GM19468 (cell line): Measurements from ENCODE around the gene RCOR1.

ENCODE experiments used
- ATAC-seq: cut with Tn5 transposase; IDR thresholded peaks from one replicate; pipeline ENCODE4 v1.9.1; 2021; ENCODE audit warnings: mild to moderate bottlenecking, moderate library complexity, moderate number of reproducible peaks; ENCODE audit not compliant: unreplicated experiment; ENCODE audit errors: extremely low read depth

The RCOR1 gene

GRCh38 chr14:102666635-102667034, 74.2 kb downstream of the RCOR1 start:
- no peak for ATAC-seq

- ATAC-seq: no peak
Observed at GRCh38 chr14:102667703-102668102, 75.3 kb downstream of the RCOR1 start.

GRCh38 chr14:102668291-102668873, 75.9 kb downstream of the RCOR1 start:
- no peak for ATAC-seq

GRCh38 chr14:102671410-102671809, 79.0 kb downstream of the RCOR1 start:
- no peak for ATAC-seq

- no peak for ATAC-seq
Observed at GRCh38 chr14:102672410-102672960, 80.0 kb downstream of the RCOR1 start.

GRCh38 chr14:102675396-102675795, 82.9 kb downstream of the RCOR1 start:
- ATAC-seq: no peak

GRCh38 chr14:102678394-102678793, 85.9 kb downstream of the RCOR1 start:
- ATAC-seq: no peak

- no peak for ATAC-seq
Observed at GRCh38 chr14:102683399-102684297, 91.2 kb downstream of the RCOR1 start.

- no peak for ATAC-seq
Observed at GRCh38 chr14:102684298-102684663, 91.8 kb downstream of the RCOR1 start.

- ATAC-seq: no peak
Observed at GRCh38 chr14:102686196-102686801, 93.8 kb downstream of the RCOR1 start.

- ATAC-seq: no peak
Observed at GRCh38 chr14:102688290-102688689, 95.8 kb downstream of the RCOR1 start.

GRCh38 chr14:102690509-102691286, 98.2 kb downstream of the RCOR1 start:
- ATAC-seq: no peak

- ATAC-seq: no peak
Observed at GRCh38 chr14:102691763-102692162, 99.3 kb downstream of the RCOR1 start.

- ATAC-seq: no peak
Observed at GRCh38 chr14:102692334-102692733, 99.9 kb downstream of the RCOR1 start.

- ATAC-seq: no peak
Observed at GRCh38 chr14:102693006-102693755, 100.7 kb downstream of the RCOR1 start.

- ATAC-seq: no peak
Observed at GRCh38 chr14:102694530-102695166, 102.2 kb downstream of the RCOR1 start.

- ATAC-seq: no peak
Observed at GRCh38 chr14:102695167-102695555, 102.7 kb downstream of the RCOR1 start.

GRCh38 chr14:102696332-102696731, 103.9 kb downstream of the RCOR1 start:
- ATAC-seq: no peak

GRCh38 chr14:102696856-102697495, 104.5 kb downstream of the RCOR1 start:
- no peak for ATAC-seq
